SK-N-SH (cell line): ENCODE measurements around the gene PITPNM1. TPM values are rescaled to one million over a fixed set of nuclear protein-coding genes. Genes with fewer than 3 reads are reported as not detected.

Experiments used
- CTCF ChIA-PET: fragments of 300-600, 350-600 bp; formaldehyde crosslinking; extraction: SDS; loops from one replicate; lab custom pipeline; 2021; lab: Yijun Ruan, JAX
- POLR2A ChIA-PET: fragments of 350-600 bp; sonication (Branson Sonifier 250); formaldehyde crosslinking; extraction: SDS; loops from one replicate; lab custom pipeline; 2020; ENCODE audit warnings: antibody characterized with exemption, inconsistent platforms; lab: Yijun Ruan, JAX
- DNase-seq: peaks from one replicate; pipeline ENCODE4 v3.0.0; 2012
- H2AFZ ChIP-seq: fragments of 200-600 bp; sonication (generic); 2 replicates; pipeline ENCODE4 v1.8.1; 2016; ENCODE audit warnings: antibody characterized with exemption, mild to moderate bottlenecking, low read depth
- H3F3A ChIP-seq: fragments of 200-600 bp; sonication (generic); replicated peaks from 2 replicates; pipeline ENCODE3; 2016; ENCODE audit warnings: antibody characterized with exemption, mild to moderate bottlenecking; ENCODE audit not compliant: insufficient read depth
- H3K27ac ChIP-seq, 2 experiments: fragments of 200-500 bp in 1 of 2; fragments of 200-600 bp in 1 of 2; sonication (Bioruptor generic) in 1 of 2; sonication (generic), shearing (Covaris generic) in 1 of 2; 2 replicates each; pipeline versions ENCODE4 v1.5.1 to v1.6.1; 2014 to 2016; ENCODE audit warnings: low read depth in 2 of 2, inconsistent platforms in 1 of 2, low read length in 1 of 2, mild to moderate bottlenecking in 1 of 2, mixed read lengths in 1 of 2
- H3K27me3 ChIP-seq: fragments of 200-600 bp; sonication (generic), shearing (Covaris generic); 2 replicates; pipeline ENCODE4 v1.6.1; 2016; ENCODE audit warnings: mixed run types; ENCODE audit not compliant: insufficient read depth
- H3K36me3 ChIP-seq, 2 experiments: fragments of 200-500 bp in 1 of 2; fragments of 200-600 bp in 1 of 2; sonication (Bioruptor generic) in 1 of 2; sonication (generic) in 1 of 2; replicated peaks in 1 of 2; 2 replicates each; pipeline versions ENCODE3 to v1.5.1; 2014 to 2016; ENCODE audit warnings: low read length in 1 of 2, mild to moderate bottlenecking in 1 of 2; ENCODE audit not compliant: insufficient read depth in 2 of 2, control insufficient read depth in 1 of 2
- H3K4me1 ChIP-seq, 2 experiments: fragments of 200-500 bp in 1 of 2; fragments of 200-600 bp in 1 of 2; sonication (Bioruptor generic) in 1 of 2; sonication (generic), shearing (Covaris generic) in 1 of 2; 2 replicates each; pipeline versions ENCODE4 v1.5.1 to v1.6.1; 2014 to 2016; ENCODE audit warnings: low read depth in 1 of 2, low read length in 1 of 2, mixed run types in 1 of 2; ENCODE audit not compliant: insufficient read depth in 2 of 2, control insufficient read depth in 1 of 2
- H3K4me2 ChIP-seq: fragments of 200-600 bp; sonication (generic), shearing (Covaris generic); 2 replicates; pipeline ENCODE4 v1.6.1; 2017; ENCODE audit warnings: mixed run types
- H3K4me3 ChIP-seq, 2 experiments: fragments of 200-500 bp in 1 of 2; fragments of 200-600 bp in 1 of 2; sonication (Bioruptor generic) in 1 of 2; sonication (generic), shearing (Covaris generic) in 1 of 2; 2 replicates each; pipeline versions ENCODE4 v1.5.1 to v1.8.1; 2014 to 2016; ENCODE audit warnings: low read depth in 2 of 2, inconsistent platforms in 1 of 2, low read length in 1 of 2, mild to moderate bottlenecking in 1 of 2, mixed read lengths in 1 of 2, moderate library complexity in 1 of 2
- H3K79me2 ChIP-seq: fragments of 200-600 bp; sonication (generic); 2 replicates; pipeline ENCODE4 v1.8.1; 2017; ENCODE audit warnings: mild to moderate bottlenecking; ENCODE audit not compliant: insufficient read depth
- H3K9ac ChIP-seq: fragments of 200-600 bp; sonication (generic); 2 replicates; pipeline ENCODE4 v1.6.1; 2017; ENCODE audit warnings: mixed run types
- H3K9me2 ChIP-seq: fragments of 200-600 bp; sonication (generic); 2 replicates; pipeline ENCODE4 v1.6.1; 2017; ENCODE audit warnings: mixed run types
- H3K9me3 ChIP-seq: fragments of 200-600 bp; sonication (generic); 2 replicates; pipeline ENCODE4 v1.6.1; 2017; ENCODE audit warnings: mixed run types, mild to moderate bottlenecking, moderate library complexity
- H4K20me1 ChIP-seq: fragments of 200-600 bp; sonication (generic); 2 replicates; pipeline ENCODE4 v1.6.1; 2017; ENCODE audit warnings: mild to moderate bottlenecking, mixed run types; ENCODE audit not compliant: insufficient read depth
- EP300 ChIP-seq, 2 experiments: IDR thresholded peaks; 2 replicates each; pipeline versions ENCODE4 v1.4.0 to v1.6.1; 2012; ENCODE audit warnings: borderline replicate concordance in 1 of 2, low read depth in 1 of 2, low read length in 1 of 2
- EZH2phosphoT487 ChIP-seq: fragments of 200-600 bp; sonication (generic); IDR thresholded peaks from 2 replicates; pipeline ENCODE4 v1.6.1; 2017; ENCODE audit warnings: low read depth, mixed run types, mild to moderate bottlenecking, antibody characterized with exemption, moderate library complexity, borderline replicate concordance
- FOXJ3 ChIP-seq: sonication (generic); formaldehyde crosslinking; IDR thresholded peaks from 2 replicates; pipeline ENCODE4 v1.5.1; 2020; ENCODE audit warnings: mild to moderate bottlenecking, missing genetic modification reagents
- FOXM1 ChIP-seq: IDR thresholded peaks from 2 replicates; pipeline ENCODE4 v1.4.0; 2012; ENCODE audit warnings: low read depth, mild to moderate bottlenecking
- JUND ChIP-seq: IDR thresholded peaks from 2 replicates; pipeline ENCODE4 v1.4.0; 2012
- RCOR1 ChIP-seq: fragments of 150-350 bp; IDR thresholded peaks from 2 replicates; pipeline ENCODE4 v1.6.1; 2017; ENCODE audit warnings: antibody characterized with exemption, low read length
- SIN3A ChIP-seq: IDR thresholded peaks from 2 replicates; pipeline ENCODE4 v1.6.1; 2012; ENCODE audit warnings: low read depth, mild to moderate bottlenecking, low read length, moderate library complexity, borderline replicate concordance
- TAF1 ChIP-seq: IDR thresholded peaks from 2 replicates; pipeline ENCODE4 v1.6.1; 2012; ENCODE audit warnings: low read depth, mild to moderate bottlenecking, low read length, moderate library complexity, borderline replicate concordance
- TCF12 ChIP-seq: IDR thresholded peaks from 2 replicates; pipeline ENCODE4 v1.4.0; 2012
- USF1 ChIP-seq: IDR thresholded peaks from 2 replicates; pipeline ENCODE4 v1.4.0; 2012; ENCODE audit warnings: low read depth, borderline replicate concordance
- YY1 ChIP-seq: IDR thresholded peaks from 2 replicates; pipeline ENCODE4 v1.4.0; 2012; ENCODE audit warnings: low read depth, mild to moderate bottlenecking
- WGBS: methylation state at CpG from one replicate; pipeline ENCODE4 v1.1.6; 2017; ENCODE audit warnings: low lambda C conversion rate; 5-methylcytosine and 5-hydroxymethylcytosine counted together
- polyA plus RNA-seq, 3 experiments: library from polyadenylated mRNA; depleted of rRNA; stranded (reverse); fragments of >200 nt; gene quantifications; 2 replicates each; pipeline ENCODE4 v1.2.3, GENCODE V29; 2012
- TF ChIP-seq, protein P1 (sequence below): fragments of 150-350 bp; IDR thresholded peaks from 2 replicates; pipeline ENCODE4 v1.6.1; 2016; ENCODE audit warnings: mild to moderate bottlenecking, low read depth, low read length
- TF ChIP-seq, protein P2 (sequence below): IDR thresholded peaks from 2 replicates; pipeline ENCODE4 v1.4.0; 2012; ENCODE audit warnings: low read depth, borderline replicate concordance

PITPNM1 gene
- polyA plus RNA-seq, 1 of the 3 experiments (the other 2 are of a cell fraction): 24.2 TPM

DNA sequence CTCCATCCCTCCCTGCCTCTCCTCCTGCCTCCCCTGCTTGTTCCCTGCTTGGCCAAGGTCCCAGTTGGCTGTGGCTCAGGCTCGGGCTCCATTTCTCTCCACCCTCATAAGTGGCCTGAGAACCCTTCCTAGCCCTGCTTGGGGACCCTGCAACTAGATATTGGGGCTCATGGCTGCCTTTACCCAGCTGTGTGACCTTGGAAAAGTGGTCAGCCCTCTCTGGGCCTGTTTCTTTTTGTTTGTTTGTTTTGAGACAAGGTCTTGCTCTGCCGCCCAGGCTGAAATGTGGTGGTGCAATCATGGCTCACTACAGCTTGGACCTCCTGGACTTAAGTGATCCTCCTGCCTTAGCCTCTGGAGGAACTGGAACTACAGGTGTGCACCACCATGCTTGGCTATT is 38.4 kb upstream of the PITPNM1 start:
- H3K27me3 ChIP-seq: no peaks in the 10 kb centered on the region
- no peak overlapping the region for H2AFZ ChIP-seq
- no peak overlapping the region for H3K4me3 ChIP-seq
- 57% methylated on average over 2 of the region's 2 CpGs for WGBS
- no peaks in the 10 kb centered on the region for H3K36me3 ChIP-seq
- H3K9me2 ChIP-seq: no peaks in the 10 kb centered on the region
- no peaks in the 10 kb centered on the region for H3K4me1 ChIP-seq
- TF ChIP-seq RCOR1 (no peak), FOXM1 (no peak)
- ChIA-PET POLR2A (no interaction called here), CTCF (interaction anchor here (0.6 to 1.2 kb wide), 3 partner anchors 29 to 86 kb away, joined by 3 to 5 read pairs (median 3); partner anchors contain the start of gene NUDT8)
- H3F3A ChIP-seq: no peaks in the 10 kb centered on the region
- no peak overlapping the region for H3K4me2 ChIP-seq
- DNase-seq: no peak
- H3K9ac ChIP-seq: no peak overlapping the region
- H3K79me2 ChIP-seq: no peaks in the 10 kb centered on the region
- no peaks in the 10 kb centered on the region for H4K20me1 ChIP-seq
- no peak overlapping the region for H3K27ac ChIP-seq
- H3K9me3 ChIP-seq: no peaks in the 10 kb centered on the region

GRCh38 chr11:67542971-67543370 is 37.8 kb upstream of the PITPNM1 start:
- H3K4me3 ChIP-seq: no peak overlapping the region
- H3K4me1 ChIP-seq: no peaks in the 10 kb centered on the region
- 75% methylated on average over 5 of the region's 7 CpGs for WGBS
- POLR2A ChIA-PET: no interaction called here
- no peaks in the 10 kb centered on the region for H3K9me3 ChIP-seq
- no peak for DNase-seq
- CTCF ChIA-PET: interaction anchor here (0.7 kb wide), 1 partner anchor 31 kb away, joined by 3 read pairs; no protein-coding TSS in a partner anchor
- H3K9me2 ChIP-seq: no peaks in the 10 kb centered on the region
- TF ChIP-seq USF1: no peak
- no peak for TF ChIP-seq TAF1
- TF ChIP-seq, protein P1, sequence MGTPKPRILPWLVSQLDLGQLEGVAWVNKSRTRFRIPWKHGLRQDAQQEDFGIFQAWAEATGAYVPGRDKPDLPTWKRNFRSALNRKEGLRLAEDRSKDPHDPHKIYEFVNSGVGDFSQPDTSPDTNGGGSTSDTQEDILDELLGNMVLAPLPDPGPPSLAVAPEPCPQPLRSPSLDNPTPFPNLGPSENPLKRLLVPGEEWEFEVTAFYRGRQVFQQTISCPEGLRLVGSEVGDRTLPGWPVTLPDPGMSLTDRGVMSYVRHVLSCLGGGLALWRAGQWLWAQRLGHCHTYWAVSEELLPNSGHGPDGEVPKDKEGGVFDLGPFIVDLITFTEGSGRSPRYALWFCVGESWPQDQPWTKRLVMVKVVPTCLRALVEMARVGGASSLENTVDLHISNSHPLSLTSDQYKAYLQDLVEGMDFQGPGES: no peak
- H4K20me1 ChIP-seq: no peaks in the 10 kb centered on the region
- H3K9ac ChIP-seq: no peak overlapping the region
- H3K79me2 ChIP-seq: no peaks in the 10 kb centered on the region
- H3K27me3 ChIP-seq: no peaks in the 10 kb centered on the region
- H3K4me2 ChIP-seq: no peak overlapping the region
- no peaks in the 10 kb centered on the region for H3F3A ChIP-seq
- no peaks in the 10 kb centered on the region for H3K36me3 ChIP-seq
- H2AFZ ChIP-seq: no peak overlapping the region
- no peak overlapping the region for H3K27ac ChIP-seq

DNA sequence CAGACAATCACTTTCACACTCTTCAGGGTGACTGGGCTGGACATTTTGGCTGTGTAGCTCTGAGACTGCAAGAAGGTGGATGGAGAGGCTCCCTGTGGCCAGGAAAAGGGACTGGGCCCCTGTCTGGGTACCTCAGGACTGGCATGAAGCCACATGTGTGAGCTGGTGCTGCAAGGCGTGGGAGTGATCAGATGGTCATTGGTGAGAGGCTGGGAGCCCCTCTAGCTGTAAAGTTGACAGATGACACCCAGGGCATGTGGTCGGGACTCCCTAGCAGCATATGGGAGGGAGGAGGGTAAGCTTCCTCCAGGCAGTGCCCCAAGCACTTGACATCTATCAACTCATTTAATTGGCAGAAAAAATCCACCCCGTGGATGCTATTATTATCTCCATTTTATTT is 37.0 kb upstream of the PITPNM1 start:
- Histone ChIP-seq H3K9me3 (no peaks in the 10 kb centered on the region), H3K27me3 (no peaks in the 10 kb centered on the region), H3F3A (no peaks in the 10 kb centered on the region), H3K79me2 (no peaks in the 10 kb centered on the region), H3K4me1 (no peaks in the 10 kb centered on the region), H3K36me3 (no peaks in the 10 kb centered on the region), H4K20me1 (no peaks in the 10 kb centered on the region), H3K9me2 (no peaks in the 10 kb centered on the region), H3K4me2 (no peak overlapping the region), H2AFZ (no peak overlapping the region), H3K9ac (no peak overlapping the region), H3K27ac (no peak overlapping the region), H3K4me3 (no peak overlapping the region)
- no peak for DNase-seq
- ChIA-PET CTCF (interaction anchor here (0.9 kb wide), 1 partner anchor 72 kb away, joined by 4 read pairs; no protein-coding TSS in a partner anchor), POLR2A (no interaction called here)
- no peak for TF ChIP-seq RCOR1
- no peak for TF ChIP-seq FOXM1
- TF ChIP-seq EP300 (IDR thresholded peaks at IDR 0.05; ENCODE audit: borderline replicate concordance in 1 of 2, low read depth in 1 of 2, low read length in 1 of 2): no peak
- TF ChIP-seq JUND: no peak
- TF ChIP-seq, protein P2, sequence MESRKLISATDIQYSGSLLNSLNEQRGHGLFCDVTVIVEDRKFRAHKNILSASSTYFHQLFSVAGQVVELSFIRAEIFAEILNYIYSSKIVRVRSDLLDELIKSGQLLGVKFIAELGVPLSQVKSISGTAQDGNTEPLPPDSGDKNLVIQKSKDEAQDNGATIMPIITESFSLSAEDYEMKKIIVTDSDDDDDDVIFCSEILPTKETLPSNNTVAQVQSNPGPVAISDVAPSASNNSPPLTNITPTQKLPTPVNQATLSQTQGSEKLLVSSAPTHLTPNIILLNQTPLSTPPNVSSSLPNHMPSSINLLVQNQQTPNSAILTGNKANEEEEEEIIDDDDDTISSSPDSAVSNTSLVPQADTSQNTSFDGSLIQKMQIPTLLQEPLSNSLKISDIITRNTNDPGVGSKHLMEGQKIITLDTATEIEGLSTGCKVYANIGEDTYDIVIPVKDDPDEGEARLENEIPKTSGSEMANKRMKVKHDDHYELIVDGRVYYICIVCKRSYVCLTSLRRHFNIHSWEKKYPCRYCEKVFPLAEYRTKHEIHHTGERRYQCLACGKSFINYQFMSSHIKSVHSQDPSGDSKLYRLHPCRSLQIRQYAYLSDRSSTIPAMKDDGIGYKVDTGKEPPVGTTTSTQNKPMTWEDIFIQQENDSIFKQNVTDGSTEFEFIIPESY: no peak
- TF ChIP-seq SIN3A: no peak
- no peak for TF ChIP-seq EZH2phosphoT487
- no peak for TF ChIP-seq FOXJ3 (CRISPR knock-in tag)
- no peak for TF ChIP-seq TCF12
- TF ChIP-seq YY1: no peak
- WGBS: 43% methylated on average over 3 of the region's 3 CpGs
